GM19328 (cell line): Measurements from ENCODE around the gene SPATA31A1.
"Not testable (repeated sequence)": the region's sequence is repeated elsewhere in the genome, so short reads cannot be mapped to it uniquely, and the experiment has no call there.

ENCODE experiments used
- ATAC-seq: cut with Tn5 transposase; IDR thresholded peaks from one replicate; pipeline ENCODE4 v1.9.1; 2021; ENCODE audit warnings: mild to moderate bottlenecking, moderate library complexity; ENCODE audit not compliant: unreplicated experiment

Gene SPATA31A1

DNA sequence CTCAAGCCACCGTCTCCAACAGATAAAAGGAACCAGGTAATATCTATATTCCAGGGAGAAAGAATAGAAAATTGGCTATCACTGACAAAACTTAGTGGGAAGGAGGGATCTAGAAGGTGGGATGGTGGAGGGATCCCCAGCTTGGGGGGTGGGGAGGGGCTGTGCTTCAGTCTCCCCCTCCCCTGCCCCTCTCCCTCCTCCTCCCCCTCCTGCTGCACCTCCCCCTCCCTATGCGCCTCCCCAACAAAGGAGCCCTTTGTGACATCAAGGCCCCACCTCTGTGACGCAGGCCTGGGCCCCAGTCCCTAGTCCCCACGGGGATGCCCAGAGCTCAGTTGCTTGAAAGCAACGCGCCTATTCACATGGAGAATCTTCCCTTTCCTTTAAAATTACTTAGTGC, at the start of gene SPATA31A1:
SPATA31A1 (plus strand) TSS at position 301 of the 400 bp plus-strand sequence; CDS start at position 363, 62 bp downstream.
- ATAC-seq, result not testable (repeated sequence)

DNA sequence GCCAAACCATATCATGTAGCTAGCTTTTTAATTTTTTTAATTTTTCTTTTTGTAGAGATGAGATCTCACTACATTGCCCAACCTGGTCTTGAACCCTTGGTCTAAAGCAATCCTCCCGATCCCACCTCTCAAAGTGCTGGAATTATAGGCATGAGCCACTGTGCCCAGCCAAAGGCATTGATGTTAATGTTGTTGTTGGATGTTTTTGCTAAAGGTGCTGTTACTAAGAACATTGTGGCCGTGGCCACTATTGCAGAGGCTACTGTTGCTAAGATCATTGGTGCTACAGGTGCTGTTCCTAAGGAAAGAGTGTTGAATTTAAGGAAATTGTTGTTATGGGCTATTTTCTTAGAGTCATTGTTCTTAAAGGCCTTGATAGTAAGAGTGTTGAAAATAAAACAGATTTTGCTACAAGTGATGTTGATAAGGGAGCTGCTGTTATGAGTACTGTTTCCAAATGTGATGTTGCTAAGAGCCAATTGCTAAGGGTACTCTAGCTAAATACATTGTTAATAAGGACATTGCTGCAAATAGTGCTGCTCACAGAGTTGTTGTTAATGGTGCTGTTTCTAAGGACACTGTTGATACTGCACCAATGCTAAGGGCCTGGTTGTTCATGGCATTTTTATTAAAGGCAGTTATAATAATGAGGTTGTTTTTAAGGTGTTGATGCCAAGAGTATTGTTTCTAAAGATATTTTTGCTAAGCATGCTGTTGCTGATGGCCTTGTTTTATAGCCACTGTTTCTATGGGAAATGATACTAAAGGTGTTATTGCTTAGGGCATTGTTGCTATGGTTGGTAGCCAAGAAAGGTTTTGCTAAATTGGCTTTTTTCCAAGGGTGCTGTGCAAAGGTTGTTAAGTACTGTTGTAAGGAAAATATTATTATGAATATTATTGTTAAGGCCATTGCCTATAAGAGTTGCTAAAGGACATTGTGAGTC, 52.1 kb downstream of the SPATA31A1 start:
- not testable (repeated sequence) for ATAC-seq

DNA sequence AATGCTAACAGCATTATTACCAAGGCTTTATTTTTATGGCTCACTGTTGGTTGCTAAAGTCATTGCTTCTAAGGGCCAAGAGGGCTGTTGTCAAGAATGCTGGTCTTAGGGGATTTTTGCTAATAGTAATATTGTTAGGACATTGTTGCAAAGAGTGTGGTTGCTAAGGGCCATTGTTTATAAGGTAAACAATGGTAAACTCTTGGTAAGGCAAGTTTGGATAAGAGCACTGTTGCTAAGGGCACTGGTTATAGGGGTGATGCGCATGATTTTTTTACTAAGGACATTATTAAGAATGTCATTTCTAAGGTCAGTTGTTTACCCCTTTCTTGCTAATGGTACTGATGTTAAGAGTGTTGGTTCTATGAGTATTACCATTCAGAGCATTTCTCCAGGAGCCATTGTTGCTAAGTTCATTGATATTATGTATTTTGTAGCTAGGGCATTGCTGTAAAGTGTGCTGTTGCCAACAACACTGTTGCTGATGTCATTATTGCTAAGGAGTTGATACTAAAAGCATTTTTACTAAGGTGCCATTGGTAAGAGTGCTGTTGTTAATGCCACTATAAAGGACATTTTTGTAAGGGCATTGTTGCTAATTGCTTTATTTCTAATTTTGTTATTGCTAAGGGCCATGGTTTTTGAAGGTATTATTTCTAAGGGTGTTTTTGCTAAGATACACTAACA, 55.9 kb downstream of the SPATA31A1 start:
- ATAC-seq, result not testable (repeated sequence)
